NCI-H2081 treated with DMSO at 0.1 percent for 48 hours (cell line): ENCODE data around the gene FOXJ3.
"Not testable (repeated sequence)": the region's sequence is repeated elsewhere in the genome, so short reads cannot be mapped to it uniquely, and the experiment has no call there.

Experiments used
- DNase-seq: peaks from one replicate; lab custom pipeline; 2025; lab: John Stamatoyannopoulos, UW

Gene FOXJ3

DNA sequence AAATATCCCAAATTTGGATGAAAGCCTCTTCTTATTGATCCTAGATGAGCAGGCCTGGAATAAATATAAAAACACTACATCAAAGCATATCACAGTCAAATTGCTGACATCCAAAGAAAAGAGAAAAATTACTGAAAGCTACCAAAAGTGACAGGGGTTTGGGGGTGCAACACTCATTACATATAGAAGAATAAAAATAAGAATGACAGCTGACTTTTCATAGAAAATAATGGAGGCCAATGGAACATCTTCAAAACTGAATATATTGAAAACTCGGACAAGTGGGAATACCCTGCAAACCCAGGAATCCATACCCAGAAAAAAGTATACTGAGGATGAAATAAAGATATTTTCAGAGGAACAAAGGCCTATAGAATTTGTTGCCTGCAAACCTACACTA is 84.0 kb downstream of the FOXJ3 start:
- DNase-seq: no peak

DNA sequence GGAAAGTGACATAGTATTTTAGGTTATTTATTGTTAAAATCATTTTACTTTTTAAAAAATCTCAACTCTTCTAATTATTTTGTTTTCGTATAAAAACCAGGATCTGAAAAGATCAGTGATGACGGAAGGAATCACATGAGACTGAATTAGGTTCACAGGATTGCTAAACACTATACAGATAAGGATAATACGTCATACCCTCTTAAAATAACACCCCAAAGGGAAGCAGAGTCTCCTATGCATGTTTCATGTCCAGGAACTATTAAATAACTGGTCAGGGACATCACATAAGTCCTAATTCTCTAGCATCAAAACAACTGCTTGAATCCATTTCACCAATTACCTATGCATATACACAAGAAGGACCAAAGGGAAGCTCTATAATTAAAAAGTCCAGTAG is 84.9 kb downstream of the FOXJ3 start:
- no peak for DNase-seq

DNA sequence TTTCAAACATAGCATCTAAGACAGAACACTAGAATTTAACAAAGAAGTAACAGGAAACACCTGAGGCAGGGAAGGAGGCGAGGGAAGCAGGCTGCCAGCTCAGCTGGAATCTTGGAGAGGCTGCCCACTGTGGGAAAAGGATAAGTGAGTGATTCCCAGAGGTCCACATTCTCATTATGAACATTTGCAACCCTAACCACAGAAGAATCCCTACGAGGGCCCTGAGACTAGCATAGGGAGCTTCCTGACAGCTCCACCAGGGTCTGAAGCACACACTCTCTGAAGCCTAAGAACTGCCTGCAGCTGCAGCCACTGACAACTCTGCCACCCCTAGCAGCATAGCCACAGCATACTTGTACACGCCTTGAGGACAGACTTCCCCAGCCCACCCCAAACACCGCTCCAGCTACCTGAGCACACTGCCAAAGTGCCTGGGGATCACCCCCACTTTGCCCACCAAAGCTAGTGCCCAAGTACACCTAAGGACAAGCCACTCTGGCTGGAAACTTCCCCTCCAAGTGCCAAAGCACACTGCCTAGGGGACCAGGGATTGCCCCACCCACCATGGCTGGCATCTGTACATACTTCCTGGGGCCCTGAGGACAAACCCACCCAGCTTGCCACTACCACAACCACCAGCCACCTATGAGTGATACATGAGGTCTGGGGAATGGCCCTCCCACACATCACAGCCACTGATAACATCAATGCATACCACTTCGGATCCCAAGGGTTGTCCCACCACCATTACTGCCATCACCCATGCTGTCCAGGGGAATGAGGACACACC is 93.9 kb downstream of the FOXJ3 start:
- no peak for DNase-seq

DNA sequence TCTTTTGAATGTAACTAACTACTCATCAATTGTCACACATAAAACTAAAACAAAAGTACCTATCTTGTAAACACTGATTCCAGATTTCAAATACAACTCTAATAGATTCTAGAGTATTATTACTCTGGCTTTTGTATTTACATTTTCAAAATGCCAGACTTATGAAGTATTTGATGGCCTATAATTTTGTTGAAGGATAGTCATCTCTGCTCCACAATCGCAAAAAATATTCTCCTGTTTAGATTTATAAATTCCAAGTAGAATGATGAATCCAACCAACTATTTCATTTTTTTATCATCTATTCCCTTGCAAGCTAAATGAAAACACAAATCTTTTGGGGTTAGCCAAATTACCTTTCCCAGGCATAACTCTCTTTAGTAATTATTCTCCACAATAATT is 95.5 kb downstream of the FOXJ3 start:
- no peak for DNase-seq

DNA sequence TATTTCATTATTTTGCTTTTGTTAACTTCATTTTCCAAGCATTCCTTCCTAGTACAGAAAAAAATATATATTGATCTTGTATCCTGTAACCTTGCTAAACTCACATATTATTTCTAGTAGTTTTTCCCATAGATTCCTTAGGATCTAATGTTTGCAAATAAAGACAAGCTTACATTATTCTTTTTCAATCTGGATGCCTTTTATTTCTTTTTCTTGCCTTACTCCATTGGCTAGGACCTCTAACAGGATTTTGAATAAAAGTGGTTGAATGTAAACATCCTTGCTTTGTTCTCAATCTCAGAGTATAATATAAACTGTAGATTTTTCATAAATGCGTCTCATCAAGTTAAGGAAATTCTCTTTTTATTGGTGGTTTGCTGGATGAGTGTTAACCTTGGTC is 96.0 kb downstream of the FOXJ3 start:
- no peak for DNase-seq

DNA sequence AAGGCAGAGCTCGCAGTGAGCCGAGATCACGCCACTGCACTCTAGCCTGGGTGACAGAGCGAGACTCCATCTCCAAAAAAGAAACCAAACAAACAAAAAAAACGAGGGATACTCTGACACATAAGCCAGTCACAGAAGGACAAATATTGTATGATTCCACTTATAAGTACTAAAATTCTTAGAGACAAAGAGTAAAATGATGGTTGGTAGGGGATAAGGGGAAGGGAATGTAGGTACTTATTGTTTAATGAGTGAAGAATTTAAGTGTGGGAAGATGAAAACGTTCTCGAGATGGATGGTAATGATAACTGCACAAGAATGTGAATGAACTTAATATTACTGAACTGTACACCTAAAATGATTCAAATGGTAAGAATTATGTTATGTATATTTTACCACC is 103.8 kb downstream of the FOXJ3 start:
- no peak for DNase-seq

DNA sequence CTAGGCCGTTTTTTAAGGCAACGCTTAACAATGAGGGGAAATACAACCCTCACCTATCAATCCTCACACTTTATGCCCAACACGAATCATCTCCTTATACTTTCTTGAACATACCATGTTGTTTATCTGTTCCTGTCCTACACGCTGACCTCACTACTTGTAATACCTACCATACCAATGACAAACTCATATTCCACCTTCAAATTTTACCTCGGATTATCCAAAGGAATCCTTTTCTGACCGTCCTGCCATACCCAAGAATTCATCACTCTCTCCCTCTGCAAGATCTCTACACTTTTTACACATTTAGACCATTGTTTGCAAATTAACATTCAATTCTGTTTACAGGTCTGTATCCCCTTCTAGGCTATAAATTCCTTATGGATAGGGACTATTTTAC is 106.1 kb downstream of the FOXJ3 start:
- no peak for DNase-seq

DNA sequence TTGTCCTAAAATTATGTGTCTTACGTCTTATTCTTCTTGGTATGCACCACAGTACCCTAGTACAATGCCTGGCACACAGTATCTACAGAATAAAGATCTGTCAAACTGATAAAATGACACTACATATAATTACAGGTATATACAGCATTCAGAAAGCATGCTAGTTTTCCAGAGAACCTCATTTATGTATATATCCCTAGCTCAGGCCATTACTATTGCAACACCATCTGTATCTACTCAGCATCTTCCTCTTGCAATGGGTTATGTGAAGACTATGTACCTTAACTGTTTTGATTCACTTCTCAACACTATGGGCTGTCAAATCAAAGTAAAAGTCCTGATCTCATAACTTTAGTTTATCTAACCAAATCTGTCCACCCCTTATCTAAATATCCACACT is 112.0 kb downstream of the FOXJ3 start:
- DNase-seq: no peak

DNA sequence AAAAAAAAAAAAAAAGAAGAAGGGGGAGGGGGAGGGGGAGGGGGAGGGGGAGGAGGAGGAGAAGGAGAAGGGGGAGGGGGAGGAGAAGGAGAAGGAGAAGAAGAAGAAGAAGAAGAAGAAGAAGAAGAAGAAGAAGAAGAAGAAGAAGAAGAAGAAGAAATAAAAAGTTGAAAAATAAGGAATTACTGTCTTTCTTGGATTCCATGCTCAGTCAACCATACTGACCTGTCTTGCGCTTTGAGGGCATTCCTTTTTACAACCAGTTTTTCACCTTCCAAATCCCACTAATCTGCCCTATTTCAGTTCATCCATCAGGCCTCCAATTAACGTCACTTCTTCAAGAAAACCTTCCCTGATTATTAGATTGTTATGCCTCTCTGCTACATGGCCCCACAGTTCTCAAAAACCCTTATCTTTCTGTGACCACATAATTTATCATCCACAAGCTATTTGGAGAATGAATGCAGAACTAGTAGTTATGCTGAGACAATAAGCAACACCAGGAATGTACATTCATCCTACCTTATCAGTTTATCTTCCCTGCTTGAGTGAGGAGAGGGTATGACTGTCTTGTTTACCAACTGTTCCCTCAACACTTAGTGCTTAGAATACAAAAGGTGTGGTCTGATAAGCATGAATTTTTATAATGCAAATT is 113.0 kb downstream of the FOXJ3 start:
- no peak for DNase-seq

DNA sequence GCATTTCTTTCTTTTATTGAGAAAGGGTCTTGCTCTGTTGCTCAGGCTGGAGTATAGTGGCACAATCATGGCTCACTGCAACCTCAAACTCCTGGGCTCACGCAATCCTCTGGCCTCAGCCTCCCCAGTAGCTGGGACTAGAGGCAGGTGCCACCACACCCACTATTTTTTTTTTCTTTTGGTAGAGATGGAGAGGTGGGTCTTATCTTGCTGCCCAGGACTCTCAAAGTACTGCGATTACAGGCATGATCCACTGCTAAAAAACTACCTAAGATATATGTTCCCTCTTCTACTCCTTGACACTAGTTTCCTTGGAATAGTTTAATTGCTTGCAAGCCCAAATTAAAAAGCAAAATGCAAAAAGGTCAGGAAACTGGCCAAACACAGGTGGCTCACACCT is 113.6 kb downstream of the FOXJ3 start:
- DNase-seq: no peak

DNA sequence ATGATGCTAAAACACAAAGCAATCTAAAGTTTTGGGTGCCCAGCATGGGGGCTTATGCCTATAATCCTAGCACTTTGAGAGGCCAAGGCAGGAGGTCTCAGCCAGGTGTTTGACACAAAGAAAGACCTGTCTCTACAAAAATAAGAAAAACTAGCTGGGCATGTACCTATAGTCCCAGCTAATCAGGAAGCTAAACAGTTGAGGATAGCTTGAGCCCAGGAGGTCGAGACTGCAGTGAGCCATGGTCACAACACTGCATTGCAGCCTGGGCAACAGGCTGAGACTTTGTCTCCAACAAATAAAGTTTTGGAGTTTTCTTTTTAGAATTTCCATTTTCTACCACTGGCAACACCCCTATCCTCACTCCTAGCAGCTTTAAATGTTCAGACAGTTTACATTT is 115.4 kb downstream of the FOXJ3 start:
- DNase-seq: no peak

DNA sequence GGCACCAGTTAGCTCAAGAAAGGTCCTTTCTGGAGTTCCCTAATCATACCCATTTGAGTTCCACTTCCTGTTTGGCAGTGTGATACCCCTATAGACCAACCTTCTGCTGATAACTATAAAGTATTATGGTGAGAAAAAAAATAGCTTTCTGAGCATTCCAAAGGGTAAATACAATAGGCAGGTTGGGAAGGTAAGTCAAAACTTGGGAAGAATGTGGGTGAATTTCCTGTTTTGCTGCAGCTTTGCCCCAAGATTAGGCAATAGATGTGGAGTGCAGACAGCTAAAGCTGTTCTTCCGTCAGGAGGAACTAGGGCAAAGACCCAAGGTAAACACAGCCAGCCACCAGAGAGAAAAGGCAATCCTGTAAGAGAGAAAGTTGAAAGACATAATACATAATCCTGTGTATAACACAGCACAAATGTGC is 120.6 kb downstream of the FOXJ3 start:
- DNase-seq: no peak

DNA sequence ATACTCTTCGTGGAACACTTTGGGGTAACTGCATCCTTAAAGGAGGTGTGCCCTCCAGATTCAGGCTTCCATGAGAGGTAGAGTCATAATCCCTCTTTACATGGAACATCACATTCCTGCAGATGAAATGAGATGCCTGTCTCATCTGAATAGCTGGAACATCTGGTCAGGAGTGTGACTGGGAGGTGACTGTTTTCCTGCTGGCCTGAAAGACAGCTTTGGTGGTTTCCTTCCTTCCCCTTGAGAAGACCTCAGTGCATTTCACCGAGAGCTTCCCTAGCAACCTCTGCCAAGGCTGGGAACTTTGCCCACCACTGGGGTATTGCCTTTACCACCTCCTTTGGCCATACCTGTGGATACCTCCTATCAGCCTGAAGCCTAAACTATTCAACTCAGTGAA is 123.8 kb downstream of the FOXJ3 start:
- no peak for DNase-seq

DNA sequence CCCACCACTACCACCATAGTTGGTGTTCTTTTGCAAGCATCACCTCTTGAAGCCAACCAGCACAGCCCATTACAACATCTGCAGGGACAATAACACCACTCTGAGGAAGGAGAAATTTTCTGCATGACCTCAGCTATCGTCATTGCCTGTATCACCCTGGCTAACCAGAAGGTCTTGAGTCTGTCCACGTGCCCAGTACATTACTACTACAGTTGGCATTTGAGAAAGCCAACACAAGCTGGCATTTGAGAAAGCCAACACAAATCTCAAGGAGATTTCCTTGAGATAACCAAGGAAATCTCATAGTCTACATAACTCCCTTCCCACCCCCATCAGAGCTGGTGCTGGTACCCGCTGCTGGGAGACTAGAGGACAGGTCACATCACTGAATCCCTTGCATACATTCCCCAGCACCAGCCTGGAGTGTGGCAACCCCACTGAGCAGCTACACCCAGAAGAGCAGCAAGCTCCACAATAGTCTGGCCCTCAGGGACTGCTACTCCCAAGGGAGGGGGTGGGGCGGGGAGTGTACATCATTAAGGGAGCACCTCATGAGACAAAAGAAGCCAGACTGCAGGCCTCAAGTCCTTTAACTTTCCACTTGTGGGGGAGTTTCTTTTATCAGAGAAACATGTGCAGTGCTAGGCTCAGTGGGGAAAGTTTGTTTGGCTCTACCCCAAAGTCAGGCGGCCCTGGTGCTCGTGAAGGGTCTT is 124.5 kb downstream of the FOXJ3 start:
- no peak for DNase-seq

DNA sequence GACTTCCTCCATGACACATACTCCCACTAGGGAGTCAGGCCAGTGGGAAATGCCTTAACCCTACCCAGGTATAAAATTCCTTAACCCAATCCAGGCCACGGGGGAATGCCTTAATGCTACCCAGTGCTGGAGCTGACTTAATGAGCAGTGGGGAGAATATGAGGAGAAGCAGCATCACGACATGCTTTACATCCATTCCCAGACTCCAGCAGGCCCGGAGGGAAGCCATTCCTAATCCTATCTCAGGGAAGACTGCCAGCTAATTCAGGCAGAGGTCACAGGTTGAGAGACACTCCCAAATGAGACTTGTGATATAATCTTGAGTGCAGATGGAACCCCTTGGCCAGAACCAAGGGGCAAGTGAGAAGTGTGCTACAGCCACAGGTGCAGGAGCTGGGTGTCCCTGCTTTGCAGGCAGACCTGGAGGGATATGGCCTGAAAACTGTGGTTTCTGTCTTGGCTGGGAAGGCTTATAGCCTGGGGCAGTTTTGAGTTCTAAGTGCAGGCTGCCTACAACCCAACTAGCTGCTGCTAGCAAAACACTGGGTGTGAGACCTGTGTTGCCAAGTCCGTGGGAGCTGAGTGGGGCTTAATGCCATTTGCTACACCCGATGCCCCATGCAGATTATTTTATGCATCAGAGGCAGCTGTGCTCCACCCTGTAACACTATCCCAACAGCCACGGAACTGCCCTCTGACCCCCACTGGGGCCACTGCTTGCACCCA is 125.3 kb downstream of the FOXJ3 start:
- no peak for DNase-seq

DNA sequence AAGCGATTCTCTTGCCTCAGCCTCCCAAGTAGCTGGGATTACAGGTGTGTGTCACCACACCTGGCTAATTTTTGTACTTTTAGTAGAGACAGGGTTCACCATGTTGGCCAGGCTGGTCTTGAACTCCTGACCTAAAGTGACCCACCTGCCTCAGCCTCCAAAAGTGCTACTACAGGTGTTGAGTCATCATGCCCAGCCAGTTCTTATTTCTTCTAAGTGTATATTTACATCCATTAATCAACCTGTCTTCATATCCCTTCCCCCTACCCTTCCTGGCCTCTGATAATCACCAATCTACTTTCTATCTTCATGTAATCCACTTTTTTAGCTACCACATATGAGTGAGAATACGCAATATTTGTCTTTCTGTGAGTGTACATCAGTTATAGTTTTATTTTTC is 128.1 kb downstream of the FOXJ3 start:
- not testable (repeated sequence) for DNase-seq

DNA sequence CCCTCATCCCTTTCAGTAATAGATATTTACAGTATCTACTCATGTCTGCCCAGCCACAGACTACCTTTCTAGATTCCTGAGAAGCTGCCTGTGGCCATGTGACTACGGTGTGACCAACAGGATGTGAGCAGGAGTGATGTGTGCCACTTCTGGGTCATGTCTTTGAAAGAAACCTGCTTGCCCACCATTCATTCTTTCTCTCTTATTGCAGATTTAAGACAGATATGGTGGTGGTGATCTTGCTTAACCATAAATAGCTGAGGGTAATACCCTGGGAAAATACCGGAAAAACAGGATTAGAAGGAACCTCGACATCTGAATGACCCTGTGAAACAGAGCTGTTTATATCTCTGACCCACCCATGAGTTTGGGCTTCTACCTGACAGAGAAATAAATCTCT is 128.9 kb downstream of the FOXJ3 start:
- DNase-seq: no peak

DNA sequence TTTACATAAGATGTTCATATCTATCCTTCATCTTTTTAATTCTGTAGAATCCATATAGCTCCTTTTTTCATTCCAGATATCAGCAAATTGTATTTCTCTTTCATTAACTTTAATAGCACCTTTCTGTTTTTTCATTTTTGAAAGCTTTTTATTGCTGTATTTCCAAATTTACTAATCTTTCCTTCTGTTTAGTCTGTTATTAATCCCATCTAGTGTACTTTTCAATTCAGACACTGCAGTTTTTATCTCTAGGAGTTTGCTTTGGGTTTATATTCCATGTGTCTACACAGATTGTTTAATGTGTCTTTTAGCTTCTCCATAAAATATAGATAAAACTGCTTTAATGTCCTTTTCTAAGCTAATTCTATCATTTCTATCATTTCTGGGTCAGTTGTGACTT is 133.0 kb downstream of the FOXJ3 start:
- DNase-seq: no peak

DNA sequence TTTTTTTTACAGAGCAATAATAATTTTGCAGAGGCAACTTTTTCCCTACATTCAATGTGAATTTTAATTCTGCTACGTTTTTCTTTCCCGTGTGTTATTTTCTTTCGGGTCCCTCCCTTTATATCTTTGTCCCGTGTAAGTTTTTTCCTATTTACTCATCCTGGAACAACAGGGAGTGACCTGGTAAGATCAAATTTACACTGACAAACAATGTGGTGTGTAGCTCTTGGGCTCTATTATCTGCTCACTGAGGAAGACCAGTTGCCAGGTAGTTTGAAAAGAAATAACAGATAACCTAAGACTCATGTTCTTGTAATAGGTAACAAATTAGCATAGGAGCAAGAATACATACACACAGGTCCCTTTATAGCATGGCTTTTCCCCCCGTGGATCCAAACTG is 136.8 kb downstream of the FOXJ3 start:
- DNase-seq: no peak

DNA sequence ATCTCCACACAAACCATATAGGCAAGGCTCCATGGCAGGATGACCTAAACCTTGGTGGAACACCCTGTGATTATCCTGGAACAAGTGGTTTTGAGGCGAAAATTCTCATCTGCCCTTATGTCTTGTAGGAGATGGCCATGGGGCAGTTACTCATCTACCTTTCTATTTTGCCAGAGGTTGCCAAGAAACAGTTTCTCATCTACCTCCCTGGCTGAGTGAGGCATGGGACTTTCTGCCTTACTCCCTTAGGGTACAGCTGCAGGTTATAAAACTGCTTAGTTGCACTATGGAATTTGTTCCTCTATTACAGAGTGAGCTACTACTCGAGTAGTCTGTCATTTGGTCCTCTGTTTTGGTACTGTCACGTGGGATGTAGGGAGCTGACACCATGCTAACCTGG is 139.2 kb downstream of the FOXJ3 start:
- no peak for DNase-seq

DNA sequence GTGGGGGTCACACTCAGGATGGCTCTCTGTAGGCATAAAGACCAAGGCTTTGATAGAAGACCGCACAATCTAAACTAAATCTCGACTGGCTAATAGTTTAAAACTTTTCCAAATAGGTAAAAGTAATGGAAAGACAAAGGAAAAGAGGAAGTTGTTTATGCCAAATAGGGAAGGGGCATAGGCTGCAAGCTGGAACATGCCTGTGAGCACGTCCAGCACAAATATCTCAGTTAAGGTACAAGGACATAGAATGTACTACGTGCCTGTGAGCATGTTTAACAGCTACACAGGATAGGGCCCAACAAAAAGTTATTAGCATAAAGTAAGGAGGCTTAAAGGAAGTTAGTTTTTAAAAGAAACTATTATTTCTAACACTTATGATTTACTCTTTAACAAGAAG is 142.9 kb downstream of the FOXJ3 start:
- no peak for DNase-seq

DNA sequence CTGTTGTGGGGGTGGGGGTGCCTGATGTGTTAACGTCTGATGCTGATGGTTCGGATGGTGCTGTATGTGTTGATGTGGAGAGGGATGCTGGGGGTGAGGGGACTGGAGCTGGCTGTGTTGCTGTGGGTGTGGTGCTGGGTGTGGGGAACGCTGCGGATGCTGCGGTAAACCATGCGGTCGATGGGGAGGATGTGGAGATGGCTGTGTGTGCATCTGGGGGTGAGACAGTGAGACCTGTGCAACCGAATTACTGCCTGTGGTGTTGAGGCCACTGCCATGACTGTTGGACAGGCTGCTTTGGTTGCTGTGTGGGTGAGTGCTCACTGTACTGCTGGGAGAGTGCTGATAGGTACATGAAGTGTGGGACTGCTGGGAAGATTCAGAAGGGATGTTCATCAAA is 143.7 kb downstream of the FOXJ3 start:
- no peak for DNase-seq
